RWPE2 (cell line): ENCODE data around the gene LHB.
A peak's percentile ranks its signal among the peaks of the same experiment; 100 is the strongest.
"Not testable (repeated sequence)": the region's sequence is repeated elsewhere in the genome, so short reads cannot be mapped to it uniquely, and the experiment has no call there.

ENCODE experiments used
- ATAC-seq: fragments of 200-7000 bp; cut with Tn5 transposase; 3 replicates; pipeline ENCODE4 v1.9.1; 2021; ENCODE audit warnings: low read depth
- DNase-seq: peaks from one replicate; pipeline ENCODE4 v3.0.0-alpha.2; 2020; ENCODE audit warnings: low spot score
- H3K27ac ChIP-seq: fragments of 450-650 bp; 2 replicates; pipeline ENCODE4 v1.5.1; 2017; ENCODE audit warnings: mild to moderate bottlenecking; ENCODE audit not compliant: poor library complexity, severe bottlenecking
- H3K27me3 ChIP-seq: fragments of 250-450 bp; sonication (Bioruptor Pico); 2 replicates; pipeline ENCODE4 v1.5.1; 2021; ENCODE audit warnings: mild to moderate bottlenecking, moderate library complexity; ENCODE audit not compliant: insufficient read depth, poor library complexity, severe bottlenecking
- H3K36me3 ChIP-seq: fragments of 250-450 bp; sonication (Bioruptor Pico); 2 replicates; pipeline ENCODE4 v1.5.1; 2020; ENCODE audit warnings: low read depth, mild to moderate bottlenecking, moderate library complexity
- H3K4me1 ChIP-seq: fragments of 250-450 bp; sonication (Bioruptor Pico); 2 replicates; pipeline ENCODE4 v1.5.1; 2021; ENCODE audit warnings: mild to moderate bottlenecking, moderate library complexity; ENCODE audit not compliant: insufficient read depth, poor library complexity, severe bottlenecking
- H3K4me3 ChIP-seq: fragments of 250-450 bp; sonication (Bioruptor Pico); 2 replicates; pipeline ENCODE4 v1.5.1; 2021; ENCODE audit warnings: mild to moderate bottlenecking, moderate library complexity; ENCODE audit not compliant: severe bottlenecking
- H3K9me3 ChIP-seq: fragments of 250-450 bp; sonication (Bioruptor Pico); 2 replicates; pipeline ENCODE4 v1.5.1; 2021; ENCODE audit warnings: mild to moderate bottlenecking, moderate library complexity; ENCODE audit not compliant: severe bottlenecking
- CTCF ChIP-seq: fragments of 450-650 bp; IDR thresholded peaks from one replicate; pipeline ENCODE4 v1.5.1; 2017; ENCODE audit warnings: mild to moderate bottlenecking, moderate library complexity; ENCODE audit not compliant: poor library complexity, severe bottlenecking

The LHB gene

GRCh38 chr19:49056101-49056901, 39.4 kb upstream of the LHB start:
- Histone ChIP-seq H3K36me3 (no peaks in the 10 kb centered on the region), H3K27ac (peak overlapping the region; percentile 59), H3K4me3 (peak overlapping the region; percentile 45), H3K4me1 (no peaks in the 10 kb centered on the region), H3K9me3 (no peaks in the 10 kb centered on the region), H3K27me3 (no peaks in the 10 kb centered on the region)
- TF ChIP-seq CTCF: no peak
- peak; percentile 71 for ATAC-seq
- DNase-seq: peak; percentile 73

- DNase-seq, H3K4me1 ChIP-seq, H3K9me3 ChIP-seq, H3K4me3 ChIP-seq, H3K36me3 ChIP-seq, H3K27me3 ChIP-seq: not testable (repeated sequence)
- peak overlapping the region; percentile 34 for H3K27ac ChIP-seq
- peak; percentile 99 for ATAC-seq
Observed at GRCh38 chr19:49050376-49051033, 33.6 kb upstream of the LHB start.

GRCh38 chr19:49049834-49050233, 32.9 kb upstream of the LHB start:
- not testable (repeated sequence) for H3K9me3 ChIP-seq, ATAC-seq, H3K4me1 ChIP-seq, H3K4me3 ChIP-seq, H3K27me3 ChIP-seq, DNase-seq, H3K36me3 ChIP-seq
- peak overlapping the region; percentile 34 for H3K27ac ChIP-seq

- not testable (repeated sequence) for H3K4me1 ChIP-seq, H3K27ac ChIP-seq, H3K36me3 ChIP-seq, ATAC-seq, H3K9me3 ChIP-seq, H3K4me3 ChIP-seq, H3K27me3 ChIP-seq, DNase-seq
Observed at GRCh38 chr19:49049011-49049410, 32.1 kb upstream of the LHB start, which contains the start of gene CGB8. Gene CGB8, minus strand, starts transcription at chr19:49049111. Its CDS starts 372 bp downstream, at chr19:49048739.

- not testable (repeated sequence) for H3K27me3 ChIP-seq, H3K36me3 ChIP-seq, H3K4me1 ChIP-seq, DNase-seq, H3K9me3 ChIP-seq, H3K4me3 ChIP-seq, ATAC-seq, H3K27ac ChIP-seq
Observed at GRCh38 chr19:49043548-49043947, 26.7 kb upstream of the LHB start, which contains the start of gene CGB5. Gene CGB5, plus strand, starts transcription at chr19:49043848. Its CDS starts 362 bp downstream, at chr19:49044210.

- DNase-seq, ATAC-seq, H3K4me1 ChIP-seq, H3K27me3 ChIP-seq, H3K36me3 ChIP-seq, H3K4me3 ChIP-seq, H3K27ac ChIP-seq, H3K9me3 ChIP-seq: not testable (repeated sequence)
Observed at GRCh38 chr19:49042666-49043065, 25.8 kb upstream of the LHB start.

GRCh38 chr19:49042177-49042576, 25.3 kb upstream of the LHB start:
- peak overlapping the region; percentile 11 for H3K27ac ChIP-seq
- peak; percentile 68 for ATAC-seq
- no peak for DNase-seq

GRCh38 chr19:49039736-49040135, 22.8 kb upstream of the LHB start:
- H3K9me3 ChIP-seq, H3K27ac ChIP-seq, H3K4me3 ChIP-seq, H3K27me3 ChIP-seq, DNase-seq, H3K4me1 ChIP-seq, H3K36me3 ChIP-seq, ATAC-seq: not testable (repeated sequence)

More at GRCh38 chr19:49042177-49042576, 25.3 kb upstream of the LHB start:
- no peak for TF ChIP-seq CTCF
- Histone ChIP-seq H3K36me3 (no peaks in the 10 kb centered on the region), H3K27me3 (no peaks in the 10 kb centered on the region), H3K9me3 (no peaks in the 10 kb centered on the region), H3K4me3 (no peak overlapping the region), H3K4me1 (no peaks in the 10 kb centered on the region)

GRCh38 chr19:49038557-49039276, 21.8 kb upstream of the LHB start:
- not testable (repeated sequence) for DNase-seq, H3K9me3 ChIP-seq, H3K4me1 ChIP-seq, H3K36me3 ChIP-seq, H3K4me3 ChIP-seq, H3K27me3 ChIP-seq
- ATAC-seq: peak; percentile 82
- peak overlapping the region; percentile 26 for H3K27ac ChIP-seq
